CD4-positive, alpha-beta T cell treated with Interleukin-17A for 1 hour (primary cell): Measurements from ENCODE around the gene ELOVL4.

ENCODE experiments used
- DNase-seq: peaks from one replicate; pipeline ENCODE4 v3.0.0-alpha.2; 2020

The ELOVL4 gene

GRCh38 chr6:79947191-79948186, at the start of gene ELOVL4:
TSS of gene ELOVL4 (minus strand) at chr6:79947553. CDS start at chr6:79947279, 274 bp downstream.
- peak; percentile 76 for DNase-seq

- no peak for DNase-seq
These were observed 46.6 kb upstream of the ELOVL4 start for GRCh38 chr6:79993911-79994309.

DNA sequence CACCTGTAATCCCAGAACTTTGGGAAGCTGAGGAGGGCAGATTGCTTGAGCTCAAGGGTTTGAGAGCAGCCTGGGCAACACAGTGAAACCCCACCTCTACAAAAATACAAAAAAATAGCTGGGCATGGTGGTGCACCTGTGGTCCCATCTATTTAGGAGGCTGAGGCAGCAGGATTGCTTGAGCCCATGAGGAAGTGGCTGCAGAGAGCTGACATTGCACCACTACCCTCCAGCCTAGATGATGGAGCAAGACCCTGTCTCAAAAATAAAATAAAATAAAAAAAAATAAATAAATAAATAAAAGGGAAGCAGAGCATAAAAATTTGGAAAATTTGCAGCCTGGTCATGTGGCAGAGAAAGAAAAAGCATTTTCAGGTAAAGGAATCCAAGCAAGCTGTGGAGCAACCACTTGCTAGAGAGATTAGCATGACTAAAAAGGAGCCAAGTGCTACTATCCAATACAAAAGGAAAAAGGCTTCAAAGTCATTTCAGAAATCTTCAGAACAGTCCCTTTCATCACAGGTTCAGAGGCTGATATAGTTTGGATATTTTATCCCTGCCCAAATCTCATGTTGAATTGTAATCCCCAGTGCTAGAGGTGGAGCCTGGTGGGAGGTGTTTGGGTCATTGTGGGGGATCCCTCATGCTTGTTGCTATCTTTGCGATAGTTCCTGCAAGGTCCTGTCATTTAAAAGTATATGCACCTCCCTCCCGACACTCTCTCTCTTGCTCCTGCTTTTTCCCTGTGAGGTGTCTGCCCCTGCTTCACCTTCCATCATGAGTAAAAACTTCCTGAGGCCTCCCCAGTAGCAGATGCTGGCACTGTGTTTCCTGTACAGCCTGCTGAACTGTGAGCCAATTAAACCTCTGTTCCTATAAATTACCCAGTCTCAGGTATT, 45.9 kb upstream of the ELOVL4 start:
- no peak for DNase-seq

GRCh38 chr6:79989641-79990040, 42.3 kb upstream of the ELOVL4 start:
- no peak for DNase-seq

DNA sequence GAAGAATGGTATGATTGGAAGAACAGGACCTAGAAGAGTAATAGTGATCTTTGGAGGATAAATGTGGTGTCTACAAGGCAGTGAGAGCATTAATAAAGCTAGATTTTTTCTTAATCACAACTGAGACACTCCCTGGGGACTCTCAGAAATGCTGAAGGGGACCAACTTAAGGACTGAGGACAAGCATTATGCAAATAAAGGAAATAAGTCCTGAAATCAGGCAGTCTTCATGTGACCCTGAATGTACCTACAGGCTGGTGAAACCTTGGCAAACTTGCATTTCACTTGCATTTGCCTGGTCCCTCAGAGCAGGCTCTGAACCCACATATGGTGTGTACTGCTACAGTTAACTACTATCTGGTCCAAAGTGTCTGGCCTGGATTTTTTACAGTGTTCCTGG, 37.8 kb upstream of the ELOVL4 start:
- DNase-seq = no peak

DNA sequence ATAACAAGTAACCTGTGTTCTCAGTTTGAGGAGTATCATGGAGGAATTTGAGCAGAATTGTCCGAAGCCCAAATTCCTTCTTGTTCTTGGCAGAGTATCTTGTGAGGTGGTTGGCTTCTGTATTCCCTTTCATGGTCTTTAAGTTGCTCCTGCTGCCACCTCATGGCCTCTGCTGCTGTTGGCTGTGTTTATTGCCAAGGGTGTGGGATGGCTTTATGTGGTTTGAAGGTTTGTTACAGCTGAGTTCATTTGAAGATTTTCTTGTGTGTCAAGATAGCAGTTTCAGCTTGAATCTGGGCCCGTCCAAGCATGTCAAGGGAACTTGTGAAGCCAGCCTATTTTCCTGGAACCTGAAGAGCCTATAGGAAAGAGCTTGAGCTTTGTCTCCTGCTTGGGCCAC, 36.9 kb upstream of the ELOVL4 start:
- DNase-seq = peak; percentile 41

DNA sequence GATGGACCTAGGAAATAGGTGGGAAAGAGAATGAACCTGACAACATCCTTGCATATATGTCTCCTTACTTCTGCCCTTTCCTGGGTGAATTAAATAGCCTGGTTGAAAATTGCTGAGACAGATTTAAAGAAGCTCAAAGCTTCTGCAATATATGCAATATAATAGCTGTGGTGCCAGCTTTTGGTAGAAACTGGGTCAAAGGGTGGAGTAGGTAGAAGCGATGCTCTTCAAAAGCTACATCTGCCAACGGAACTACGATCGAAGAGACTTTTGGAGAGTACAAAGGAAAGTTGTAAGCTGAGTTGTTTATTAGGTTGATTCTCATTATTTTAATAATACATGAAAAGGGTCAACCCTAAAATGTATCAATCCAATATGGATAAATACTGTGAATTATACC, 34.3 kb upstream of the ELOVL4 start:
- peak; percentile 11 for DNase-seq

- no peak for DNase-seq
These were observed 23.8 kb upstream of the ELOVL4 start for GRCh38 chr6:79971193-79971592.

DNA sequence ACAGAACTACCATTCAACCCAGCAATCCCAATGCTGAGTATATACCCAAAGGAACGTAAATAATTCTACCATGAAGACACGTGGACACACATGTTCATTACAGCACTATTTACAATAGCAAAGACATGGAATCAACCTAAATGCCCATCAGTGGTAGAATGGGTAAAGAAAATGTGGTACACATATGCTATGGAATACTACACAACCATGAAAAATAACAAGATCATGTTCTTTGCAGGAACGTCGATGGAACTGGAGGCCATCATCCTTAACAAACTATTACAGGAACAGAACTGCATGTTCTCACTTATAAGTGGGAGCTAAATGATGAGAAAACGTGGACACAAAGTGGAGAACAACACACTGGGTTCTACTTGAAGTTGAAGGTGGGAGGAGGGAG, 22.4 kb upstream of the ELOVL4 start:
- no peak for DNase-seq

GRCh38 chr6:79967178-79967577, 19.8 kb upstream of the ELOVL4 start:
- no peak for DNase-seq

DNA sequence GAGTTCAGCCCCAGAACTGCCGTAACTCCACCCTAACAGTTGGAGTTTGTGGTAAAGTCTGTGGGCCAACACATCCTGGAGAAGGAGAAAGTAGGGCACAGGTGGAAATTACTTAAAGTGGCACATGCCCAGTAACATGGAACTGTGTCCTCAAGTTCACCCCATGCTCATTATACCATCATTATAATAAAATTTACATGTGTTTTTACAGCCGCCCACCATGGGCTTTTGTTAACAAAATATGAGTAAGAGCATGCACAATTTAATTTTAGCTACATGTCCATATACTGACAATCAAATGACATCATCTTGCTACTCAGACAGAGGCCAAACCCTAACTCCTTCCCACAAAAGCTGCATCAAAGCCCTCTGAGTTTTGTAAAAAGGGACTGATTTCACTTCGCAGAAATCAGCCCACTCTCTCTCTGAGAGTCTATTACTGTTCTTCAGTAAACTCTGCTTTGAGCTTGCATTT, 17.3 kb upstream of the ELOVL4 start:
- peak; percentile 55 for DNase-seq

GRCh38 chr6:79954849-79955248, 7.5 kb upstream of the ELOVL4 start:
- DNase-seq = no peak

DNA sequence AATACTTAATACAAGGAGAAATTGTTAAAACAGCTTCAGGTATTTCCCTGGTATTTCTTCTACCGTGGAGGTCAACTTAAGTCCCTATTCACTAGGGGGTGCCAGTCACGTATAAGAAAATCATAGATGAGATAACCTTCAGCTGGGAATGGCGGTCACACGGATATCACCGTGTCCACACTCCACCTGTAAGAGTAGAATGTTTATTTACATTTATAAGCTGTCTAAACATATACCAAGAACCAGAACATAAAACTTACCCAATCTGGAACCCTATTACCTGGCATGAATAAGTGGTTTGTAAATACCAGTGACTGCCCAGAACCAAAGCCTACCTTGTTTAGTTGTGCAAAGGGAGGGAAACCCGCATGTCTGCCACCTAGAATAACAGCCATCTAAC, 1.9 kb upstream of the ELOVL4 start:
- peak; percentile 81 for DNase-seq

DNA sequence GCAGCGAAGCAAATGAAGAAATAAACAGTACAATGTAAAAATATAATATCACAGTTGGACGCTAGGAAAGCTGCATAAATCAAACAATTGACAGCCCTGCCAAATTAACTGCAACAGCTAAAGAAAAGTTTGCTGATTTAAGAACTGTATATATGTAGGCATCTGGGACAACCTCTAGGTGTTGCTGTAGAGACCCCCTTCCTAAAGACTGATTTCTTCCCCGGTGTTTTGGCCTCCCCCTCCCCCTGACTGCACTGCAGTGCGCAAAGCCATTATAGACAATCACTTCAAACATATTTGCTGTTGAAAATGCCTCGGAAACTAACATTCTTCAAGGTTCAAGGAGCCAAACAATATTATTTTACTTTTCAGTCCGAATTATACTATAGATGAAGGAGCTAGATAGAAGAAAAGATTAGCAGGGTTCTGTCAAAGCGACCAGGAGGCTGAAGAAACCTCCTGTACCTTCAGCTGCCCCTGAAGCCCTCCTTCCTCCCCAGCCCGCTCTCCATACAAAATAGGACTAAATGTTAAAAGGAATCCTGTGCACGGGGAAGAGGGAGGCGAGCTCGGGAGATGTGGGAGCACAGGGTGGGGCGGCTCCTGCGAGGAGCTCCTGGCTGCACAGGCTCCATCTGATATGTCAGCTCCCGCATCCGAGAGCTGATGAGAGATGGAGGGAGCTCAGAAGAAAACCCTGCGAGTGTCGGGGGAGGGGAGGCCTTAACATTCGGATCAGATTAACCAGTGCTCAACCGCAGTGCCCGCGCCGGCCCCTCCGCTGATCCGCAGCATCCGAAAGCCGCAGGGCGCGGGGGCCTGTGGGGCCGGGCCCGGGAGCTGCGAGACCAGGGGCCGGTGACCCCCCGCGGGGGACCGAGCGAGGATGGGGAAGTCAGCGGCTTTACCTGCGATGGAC, 822 bp downstream of the ELOVL4 start:
- DNase-seq = peak; percentile 42

DNA sequence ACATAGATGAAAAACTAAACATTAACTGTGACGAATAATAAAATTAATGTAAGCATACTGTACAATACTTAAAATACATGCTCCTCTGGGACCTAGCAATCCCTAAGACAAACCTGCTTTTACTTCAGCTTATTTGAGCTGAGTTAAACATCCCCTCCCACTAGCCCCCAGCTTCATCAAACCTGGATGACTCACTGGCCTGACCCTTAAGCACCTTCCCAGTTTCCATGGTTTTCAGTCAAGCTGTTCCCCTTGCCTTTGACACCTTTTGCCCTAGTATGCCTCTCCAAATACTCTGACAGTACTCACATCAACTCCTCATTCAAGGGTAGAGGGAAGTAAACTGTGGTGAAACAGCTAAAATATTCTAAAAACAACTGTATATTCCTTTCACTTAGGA, 4.2 kb downstream of the ELOVL4 start:
- no peak for DNase-seq

DNA sequence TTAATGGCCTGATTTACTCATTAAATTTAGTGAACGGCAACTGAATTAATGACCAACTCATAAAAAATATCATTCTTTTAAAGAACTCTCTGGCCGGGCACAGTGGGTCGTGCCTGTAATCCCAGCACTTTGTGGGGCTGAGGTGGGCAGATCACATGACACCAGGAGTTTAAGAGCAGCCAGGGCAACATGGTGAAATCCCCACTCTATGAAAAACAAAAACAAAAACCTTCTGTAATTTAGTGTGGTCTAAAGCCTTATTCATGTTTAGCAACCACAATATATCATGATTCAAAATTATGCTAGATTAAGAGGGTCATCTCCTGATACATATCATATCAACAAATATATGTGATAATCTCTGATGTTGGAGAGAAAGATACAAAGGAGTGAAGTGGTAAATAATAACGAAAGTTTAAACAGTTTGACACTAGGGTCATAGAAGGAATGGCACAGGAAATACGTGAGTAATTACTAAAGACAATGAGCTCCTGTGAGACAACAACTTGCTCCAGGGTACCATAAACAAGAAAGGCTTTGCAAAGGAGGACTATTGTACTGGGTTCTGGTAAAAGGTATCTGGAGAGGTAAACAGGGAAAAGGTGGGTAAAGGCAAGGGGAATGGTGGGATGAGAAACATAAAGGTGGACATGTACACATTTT, 5.7 kb downstream of the ELOVL4 start:
- DNase-seq = no peak

DNA sequence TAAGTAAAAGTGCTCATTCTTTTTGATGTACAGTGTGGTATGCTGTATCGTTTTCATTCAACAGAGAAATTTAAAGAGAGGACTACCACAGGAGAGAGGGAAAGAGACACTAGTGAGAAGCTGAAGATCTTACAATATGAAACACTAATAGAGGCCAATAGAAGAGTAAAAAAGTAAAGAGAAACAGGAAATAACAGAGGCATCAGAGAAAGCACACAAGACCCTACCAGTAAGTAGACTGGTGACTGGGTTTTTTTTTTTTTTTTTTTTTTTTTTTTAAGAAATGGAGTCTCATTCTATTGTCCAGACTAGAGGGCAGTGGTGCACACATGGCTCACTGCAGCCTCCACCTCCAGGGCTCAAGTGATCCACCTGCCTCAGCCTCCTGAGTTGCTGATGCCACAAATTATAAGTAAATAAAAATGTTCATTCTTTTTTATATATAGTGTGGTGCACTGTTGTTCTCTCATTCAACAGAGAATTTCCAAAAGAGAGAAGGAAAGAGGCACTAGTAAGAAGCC, 18.8 kb downstream of the ELOVL4 start:
- DNase-seq = no peak

DNA sequence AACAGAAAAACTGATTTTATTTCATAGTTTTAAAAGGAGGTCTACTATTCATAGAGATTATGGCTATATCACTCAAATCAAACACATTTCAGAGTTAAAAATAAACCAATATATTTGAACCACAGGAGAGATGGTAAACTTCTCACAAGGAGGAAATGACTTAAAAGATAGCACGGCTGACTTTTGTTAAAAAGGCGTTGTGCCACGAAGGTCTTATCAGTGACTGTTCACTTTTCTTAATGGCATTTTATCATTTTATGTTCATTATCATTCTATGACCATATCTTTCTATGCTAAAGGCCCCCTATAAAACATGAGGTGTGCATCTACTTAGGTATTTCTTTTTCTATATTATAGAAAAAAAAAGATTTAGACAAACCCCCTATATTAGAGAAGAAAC, 19.6 kb downstream of the ELOVL4 start:
- DNase-seq = no peak

- DNase-seq = no peak
These were observed 24.1 kb downstream of the ELOVL4 start for GRCh38 chr6:79923270-79923669.

DNA sequence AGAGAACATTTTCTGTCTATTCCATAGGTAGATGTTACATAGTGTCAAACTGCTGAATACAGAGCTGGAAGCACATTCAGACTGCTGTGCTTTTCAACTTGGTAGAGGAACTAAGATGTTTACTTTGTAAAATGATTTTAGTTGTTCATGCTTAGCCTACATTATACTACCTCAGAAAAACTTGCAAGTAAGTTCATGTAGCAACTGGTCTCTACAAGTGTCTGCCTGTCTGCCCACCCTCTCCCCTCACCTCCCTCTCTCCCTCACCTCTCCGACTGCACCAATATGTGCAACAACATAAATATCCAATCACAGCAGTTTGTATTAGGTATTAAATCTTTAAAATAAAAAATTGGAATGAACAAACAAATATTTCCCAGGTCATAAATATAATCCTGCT, 25.3 kb downstream of the ELOVL4 start:
- no peak for DNase-seq

GRCh38 chr6:79913369-79913768, 34.0 kb downstream of the ELOVL4 start:
- DNase-seq = peak; percentile 5

GRCh38 chr6:79911992-79912391, 35.4 kb downstream of the ELOVL4 start:
- no peak for DNase-seq
